Keratinocyte (primary cell): Measurements from ENCODE around the gene GPR183. TPM values are rescaled to one million over a fixed set of nuclear protein-coding genes. Genes with fewer than 3 reads are reported as not detected.

ENCODE experiments used
- DNase-seq: peaks from one replicate; pipeline ENCODE4 v3.0.0-alpha.2; 2011; ENCODE audit warnings: low read depth, missing footprints, low spot score
- FAIRE-seq: peaks from 2 replicates; lab custom pipeline; 2011; peaks lifted over from hg19 to GRCh38; lab: Jason Lieb, UNC
- H2AFZ ChIP-seq: 2 replicates; pipeline ENCODE4 v1.6.0; 2012; ENCODE audit warnings: low read length, control low read depth, inconsistent platforms; ENCODE audit not compliant: control insufficient read depth
- H3K27ac ChIP-seq: 2 replicates; pipeline ENCODE4 v1.5.1; 2011; ENCODE audit warnings: low read length; ENCODE audit not compliant: control insufficient read depth, insufficient read depth
- H3K27me3 ChIP-seq: 3 replicates; pipeline ENCODE4 v1.6.0; 2011; ENCODE audit warnings: low read length; ENCODE audit not compliant: control insufficient read depth, insufficient read depth; ENCODE audit errors: extremely low read depth
- H3K36me3 ChIP-seq, 2 experiments: 2 replicates in 1 of 2; 3 replicates in 1 of 2; pipeline ENCODE4 v1.5.1; 2011; ENCODE audit warnings: low read length in 2 of 2, mild to moderate bottlenecking in 1 of 2; ENCODE audit not compliant: control insufficient read depth in 2 of 2, insufficient read depth in 2 of 2; ENCODE audit errors: extremely low read depth in 1 of 2
- H3K4me1 ChIP-seq: 3 replicates; pipeline ENCODE4 v1.5.1; 2011; ENCODE audit warnings: low read length; ENCODE audit not compliant: control insufficient read depth, insufficient read depth; ENCODE audit errors: extremely low read depth
- H3K4me2 ChIP-seq: 3 replicates; pipeline ENCODE4 v1.6.0; 2011; ENCODE audit warnings: low read depth, low read length; ENCODE audit not compliant: control insufficient read depth, insufficient read depth; ENCODE audit errors: extremely low read depth
- H3K4me3 ChIP-seq, 3 experiments: fragments of 200-600 bp in 1 of 3; sonication (generic) in 1 of 3; 2 replicates in 2 of 3; 3 replicates in 1 of 3; pipeline ENCODE4 v1.5.1; 2011 to 2016; ENCODE audit warnings: low read length in 3 of 3, mild to moderate bottlenecking in 3 of 3, control low read depth in 2 of 3, inconsistent platforms in 1 of 3, low read depth in 1 of 3, mixed read lengths in 1 of 3, mixed run types in 1 of 3, moderate library complexity in 1 of 3; ENCODE audit not compliant: control insufficient read depth in 2 of 3, insufficient read depth in 2 of 3; ENCODE audit errors: extremely low read depth in 1 of 3
- H3K79me2 ChIP-seq: 2 replicates; pipeline ENCODE4 v1.6.0; 2012; ENCODE audit warnings: low read length; ENCODE audit not compliant: control insufficient read depth, insufficient read depth
- H3K9ac ChIP-seq: 3 replicates; pipeline ENCODE4 v1.6.0; 2011; ENCODE audit warnings: low read length; ENCODE audit not compliant: control insufficient read depth, insufficient read depth; ENCODE audit errors: extremely low read depth
- H3K9me1 ChIP-seq: 3 replicates; pipeline ENCODE4 v1.6.0; 2011; ENCODE audit warnings: low read length; ENCODE audit not compliant: control insufficient read depth, insufficient read depth; ENCODE audit errors: extremely low read depth
- H3K9me3 ChIP-seq: 2 replicates; pipeline ENCODE4 v1.5.1; 2012; ENCODE audit warnings: low read depth, low read length; ENCODE audit not compliant: control insufficient read depth
- H4K20me1 ChIP-seq: 3 replicates; pipeline ENCODE4 v1.6.0; 2011; ENCODE audit warnings: low read length; ENCODE audit not compliant: control insufficient read depth, insufficient read depth; ENCODE audit errors: extremely low read depth
- EZH2 ChIP-seq: IDR thresholded peaks from one replicate; pipeline ENCODE4 v1.6.1; 2012; ENCODE audit warnings: inconsistent platforms, mild to moderate bottlenecking, low read length, moderate library complexity
- dilution Hi-C: fragments of 300-500 bp; cut with MboI; formaldehyde crosslinking; loops from one replicate; pipeline ENCODE4 v1.7.0; 2020; ENCODE audit warnings: low sequenced_read_pairs; ENCODE audit not compliant: extremely low pct_ligation_motif_present
- polyA plus RNA-seq, 5 experiments: library from polyadenylated mRNA; depleted of rRNA in 3 of 5; stranded (reverse) in 3 of 5; stranded (forward) in 1 of 5; unstranded in 1 of 5; fragments of >200 nt; gene quantifications; 1 replicate in 1 of 5; 2 replicates in 3 of 5; 3 replicates in 1 of 5; pipeline versions ENCODE4 v1.2.1 to v1.2.3, GENCODE V29; 2011 to 2012; ENCODE audit warnings: missing spikeins in 2 of 5, low read depth in 1 of 5, low replicate concordance in 1 of 5
- TF ChIP-seq, protein P1 (sequence below), 3 experiments: IDR thresholded peaks in 1 of 3; conservative IDR thresholded peaks in 1 of 3; optimal IDR thresholded peaks in 1 of 3; 2 replicates in 2 of 3; 3 replicates in 1 of 3; pipeline versions ENCODE3 to v1.5.1; 2011; ENCODE audit warnings: low read length in 3 of 3, mild to moderate bottlenecking in 3 of 3, moderate library complexity in 2 of 3, control low read depth in 1 of 3, inconsistent platforms in 1 of 3; ENCODE audit not compliant: insufficient read depth in 2 of 3; ENCODE audit errors: extremely low read depth in 1 of 3

The GPR183 gene
- polyA plus RNA-seq, 1 donor (not counting 4 experiments of a cell fraction or from before 2014, with no cell fraction given), result not detected

DNA sequence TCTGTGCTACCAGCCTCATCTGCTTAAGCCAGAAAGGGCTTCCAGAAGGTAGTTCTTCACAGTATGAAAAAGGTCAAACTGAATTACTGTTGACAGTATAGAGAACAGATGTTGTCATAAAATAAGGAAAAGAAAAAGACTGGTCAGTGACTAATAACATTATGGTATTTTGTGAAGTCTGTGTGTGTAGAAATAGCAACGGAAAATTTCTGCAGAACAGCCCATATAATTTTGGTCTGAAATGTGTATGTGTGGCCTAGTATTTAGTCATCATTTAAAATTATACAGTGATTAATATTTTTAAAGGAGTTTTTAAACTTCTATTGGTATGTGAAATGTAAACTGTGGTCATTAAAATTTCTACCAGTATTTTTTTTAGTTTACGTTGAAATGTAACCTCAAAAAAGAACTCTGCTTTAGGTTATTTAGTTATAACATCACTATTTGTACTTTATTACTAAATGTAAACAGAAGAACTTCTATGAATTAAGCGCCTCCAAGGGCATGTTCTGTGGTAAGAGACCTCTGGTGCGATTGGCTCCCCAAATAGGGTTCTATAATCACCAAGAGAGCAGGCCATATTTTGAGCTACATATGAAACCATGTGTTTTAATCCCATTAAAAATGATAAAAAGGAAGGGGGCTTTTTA, 3.3 kb upstream of the GPR183 start:
- no peak overlapping the region for H3K27ac ChIP-seq
- no peaks in the 10 kb centered on the region for H4K20me1 ChIP-seq
- no peak overlapping the region for H3K4me3 ChIP-seq

DNA sequence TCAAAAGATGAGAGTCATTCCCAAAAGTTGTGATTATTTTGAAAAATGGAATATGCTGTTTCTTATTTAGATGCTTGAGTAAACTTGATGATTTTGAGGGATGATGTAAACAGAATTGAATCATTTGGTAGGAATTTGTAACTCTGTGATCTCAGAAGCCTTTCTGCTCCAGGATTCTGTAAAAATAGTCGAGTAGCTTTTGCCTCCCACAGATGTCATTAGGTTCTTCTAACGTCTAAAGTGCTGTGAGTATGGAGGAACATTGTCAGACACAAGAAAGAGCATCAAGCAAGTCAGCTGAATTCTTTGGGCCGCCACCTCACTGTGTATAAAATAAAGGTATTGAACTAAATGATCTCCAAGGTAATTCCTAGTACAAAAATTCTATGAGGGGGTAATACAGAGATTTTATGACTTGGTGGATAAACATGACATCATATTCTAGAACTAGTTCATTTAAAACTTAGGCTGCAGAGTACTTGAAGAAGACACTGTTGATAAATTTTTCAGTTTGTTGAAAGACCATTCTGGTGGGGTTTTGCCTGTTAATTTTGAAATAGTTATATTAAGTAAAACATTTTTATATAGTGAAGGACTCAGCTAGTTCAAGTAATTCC, 1.4 kb upstream of the GPR183 start:
- no peaks in the 10 kb centered on the region for H3K27me3 ChIP-seq
- peaks cover 7% of the 10 kb centered on the region for H3K4me1 ChIP-seq
- H2AFZ ChIP-seq, result no peak overlapping the region
- peaks cover 2% of the 10 kb centered on the region for H3K79me2 ChIP-seq
- no peaks in the 10 kb centered on the region for H3K36me3 ChIP-seq
- no peaks in the 10 kb centered on the region for H4K20me1 ChIP-seq
- no peaks in the 10 kb centered on the region for H3K9me1 ChIP-seq
- DNase-seq, result no peak
- no peaks in the 10 kb centered on the region for H3K9me3 ChIP-seq
- dilution Hi-C loops, result no loop called here
- TF ChIP-seq EZH2, result no peak
- TF ChIP-seq, protein P1, sequence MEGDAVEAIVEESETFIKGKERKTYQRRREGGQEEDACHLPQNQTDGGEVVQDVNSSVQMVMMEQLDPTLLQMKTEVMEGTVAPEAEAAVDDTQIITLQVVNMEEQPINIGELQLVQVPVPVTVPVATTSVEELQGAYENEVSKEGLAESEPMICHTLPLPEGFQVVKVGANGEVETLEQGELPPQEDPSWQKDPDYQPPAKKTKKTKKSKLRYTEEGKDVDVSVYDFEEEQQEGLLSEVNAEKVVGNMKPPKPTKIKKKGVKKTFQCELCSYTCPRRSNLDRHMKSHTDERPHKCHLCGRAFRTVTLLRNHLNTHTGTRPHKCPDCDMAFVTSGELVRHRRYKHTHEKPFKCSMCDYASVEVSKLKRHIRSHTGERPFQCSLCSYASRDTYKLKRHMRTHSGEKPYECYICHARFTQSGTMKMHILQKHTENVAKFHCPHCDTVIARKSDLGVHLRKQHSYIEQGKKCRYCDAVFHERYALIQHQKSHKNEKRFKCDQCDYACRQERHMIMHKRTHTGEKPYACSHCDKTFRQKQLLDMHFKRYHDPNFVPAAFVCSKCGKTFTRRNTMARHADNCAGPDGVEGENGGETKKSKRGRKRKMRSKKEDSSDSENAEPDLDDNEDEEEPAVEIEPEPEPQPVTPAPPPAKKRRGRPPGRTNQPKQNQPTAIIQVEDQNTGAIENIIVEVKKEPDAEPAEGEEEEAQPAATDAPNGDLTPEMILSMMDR (optimal IDR thresholded peaks at IDR 0.05 in 1 of 3, IDR thresholded peaks at IDR 0.05 in 1 of 3, conservative IDR thresholded peaks at IDR 0.05 in 1 of 3; ENCODE audit: extremely low read depth in 1 of 3, insufficient read depth in 2 of 3, low read length in 3 of 3), result no peak
- no peak overlapping the region for H3K9ac ChIP-seq
- peak overlapping the region; percentile 51 for H3K27ac ChIP-seq
- no peak overlapping the region for H3K4me2 ChIP-seq
- no peak overlapping the region for H3K4me3 ChIP-seq
- no peak for FAIRE-seq

More for the DNA sequence above, 3.3 kb upstream of the GPR183 start:
- peaks cover 2% of the 10 kb centered on the region for H3K79me2 ChIP-seq
- no peaks in the 10 kb centered on the region for H3K9me3 ChIP-seq
- H3K9me1 ChIP-seq, result no peaks in the 10 kb centered on the region
- no peak for TF ChIP-seq EZH2
- TF ChIP-seq, protein P1 (optimal IDR thresholded peaks at IDR 0.05 in 1 of 3, IDR thresholded peaks at IDR 0.05 in 1 of 3, conservative IDR thresholded peaks at IDR 0.05 in 1 of 3; ENCODE audit: extremely low read depth in 1 of 3, insufficient read depth in 2 of 3, low read length in 3 of 3), result no peak
- no peak overlapping the region for H3K4me2 ChIP-seq
- no peaks in the 10 kb centered on the region for H3K27me3 ChIP-seq
- no peak for DNase-seq
- H3K9ac ChIP-seq, result no peak overlapping the region
- no peak overlapping the region for H2AFZ ChIP-seq
- dilution Hi-C loops, result no loop called here
- peaks cover 7% of the 10 kb centered on the region for H3K4me1 ChIP-seq
- FAIRE-seq, result no peak
- H3K36me3 ChIP-seq, result no peaks in the 10 kb centered on the region
